GM18951 (cell line): ENCODE results near the gene DLL4.

Source experiments
- POLR2A ChIP-seq: IDR thresholded peaks from 4 replicates; pipeline ENCODE4 v1.6.1; 2011; ENCODE audit warnings: mild to moderate bottlenecking; ENCODE audit not compliant: insufficient read length, insufficient read depth; ENCODE audit errors: extremely low read depth
- in situ Hi-C: fragments of 300-500 bp; cut with MboI; formaldehyde crosslinking; loops from one replicate; pipeline ENCODE4 v1.12.0; 2022; ENCODE audit warnings: low sequenced_read_pairs, mixed read lengths, inconsistent platforms; ENCODE audit not compliant: unreplicated experiment

Gene DLL4

DNA sequence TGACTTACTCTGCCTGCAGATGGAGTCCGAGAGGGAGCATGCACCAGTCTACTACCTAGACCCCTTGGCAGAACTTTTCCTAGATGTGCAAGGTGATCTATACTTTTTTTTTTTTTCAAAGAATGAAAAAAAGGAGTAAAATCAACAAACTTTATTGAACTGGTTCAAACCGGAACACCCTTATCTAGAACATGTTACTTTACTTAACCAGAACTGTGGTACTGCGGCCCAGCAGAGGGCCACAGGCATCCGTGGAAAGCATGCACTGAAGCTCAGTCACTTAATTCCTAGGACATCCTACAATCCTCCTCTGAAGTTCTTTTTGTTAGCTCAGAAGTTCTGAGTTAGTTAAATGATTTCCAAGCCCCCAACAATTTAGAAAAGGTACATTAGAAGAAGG, 45.7 kb downstream of the DLL4 start:
- in situ Hi-C loops = no loop called here
- no peak for TF ChIP-seq POLR2A

GRCh38 chr15:40976819-40977218, 47.7 kb downstream of the DLL4 start:
- in situ Hi-C loops = no loop called here
- TF ChIP-seq POLR2A = no peak

GRCh38 chr15:40978141-40978540, 49.0 kb downstream of the DLL4 start:
- TF ChIP-seq POLR2A = no peak
- in situ Hi-C loops = no loop called here

DNA sequence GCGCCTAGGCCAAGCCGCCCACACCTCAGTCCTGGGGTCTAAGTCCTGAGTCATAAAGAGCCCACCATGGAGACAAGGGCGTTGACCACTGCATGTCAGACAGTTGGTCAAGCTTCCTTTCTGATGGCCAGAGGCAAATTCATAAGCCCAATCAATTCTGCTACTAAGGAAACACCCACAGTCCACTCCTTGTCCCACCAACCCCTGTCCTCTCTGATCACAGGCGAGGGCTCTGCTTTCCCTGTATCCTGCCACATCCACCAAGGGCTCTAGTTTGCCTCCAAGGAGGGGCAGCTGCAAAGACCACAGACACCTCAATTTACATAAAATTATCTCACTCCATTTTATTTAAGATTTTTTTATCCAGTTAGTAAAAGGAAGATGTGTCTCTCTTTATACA, 49.4 kb downstream of the DLL4 start:
- in situ Hi-C loops = no loop called here
- no peak for TF ChIP-seq POLR2A

DNA sequence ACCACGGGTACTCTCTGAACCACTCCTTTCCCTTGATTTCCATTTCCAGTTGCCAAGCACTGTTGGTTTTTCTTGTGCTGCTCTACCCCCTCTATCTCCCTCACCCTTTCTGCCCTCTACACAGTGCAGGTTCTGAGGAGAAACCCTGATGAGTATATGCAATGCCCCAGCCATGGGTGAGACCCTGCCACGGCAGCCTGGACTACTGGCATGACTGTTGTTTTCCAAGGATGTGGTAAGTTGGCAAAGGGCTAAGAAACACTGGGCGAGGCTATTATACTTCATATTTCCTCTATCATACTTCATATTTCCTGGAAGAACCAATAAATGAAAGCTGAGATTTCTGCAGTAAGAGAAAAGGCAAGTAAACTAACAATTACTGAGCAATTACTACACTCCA, 52.0 kb downstream of the DLL4 start:
- in situ Hi-C loops = no loop called here
- no peak for TF ChIP-seq POLR2A

DNA sequence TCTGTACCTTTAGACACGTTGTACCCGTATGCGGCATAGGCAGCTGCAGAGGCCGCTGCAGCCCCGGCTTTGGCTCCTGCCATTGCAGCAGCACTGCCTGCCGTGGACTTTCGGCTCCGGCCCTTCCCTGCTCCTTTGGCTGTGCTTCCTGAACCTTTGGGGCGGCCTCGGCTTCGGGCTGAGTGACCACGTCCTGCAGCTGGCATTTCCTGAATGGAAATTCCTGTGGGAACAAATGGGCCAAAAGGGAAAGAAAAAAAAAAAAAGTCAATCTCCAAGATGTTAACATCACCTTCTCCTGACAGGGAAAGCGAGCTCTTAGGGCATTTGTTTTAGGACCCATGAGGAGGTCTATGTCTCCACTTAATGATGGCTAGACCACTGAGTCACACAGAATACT, 53.7 kb downstream of the DLL4 start:
- TF ChIP-seq POLR2A = no peak
- in situ Hi-C loops = no loop called here

- TF ChIP-seq POLR2A = no peak
- in situ Hi-C loops = no loop called here
Measured at GRCh38 chr15:40984406-40984805, 55.3 kb downstream of the DLL4 start.

DNA sequence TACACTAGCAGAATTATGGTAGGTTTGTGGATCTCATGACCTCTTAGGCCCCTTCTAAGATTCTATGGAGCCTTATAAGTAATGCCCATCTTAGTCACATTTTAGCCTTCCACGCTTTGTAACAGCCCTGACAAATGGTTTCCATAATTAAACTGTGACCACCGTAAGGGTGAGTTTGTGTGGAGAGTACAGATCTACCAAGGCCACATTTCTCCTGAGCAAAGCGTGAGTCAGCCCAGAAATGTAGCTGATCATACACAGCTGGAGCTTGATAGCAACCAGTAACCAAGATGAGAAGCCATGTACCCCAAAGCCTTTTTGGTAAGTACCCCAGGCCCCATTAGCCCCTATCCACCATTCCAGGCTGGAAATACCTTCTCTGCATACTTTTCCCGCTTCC, 55.8 kb downstream of the DLL4 start:
- in situ Hi-C loops = no loop called here
- TF ChIP-seq POLR2A = no peak

DNA sequence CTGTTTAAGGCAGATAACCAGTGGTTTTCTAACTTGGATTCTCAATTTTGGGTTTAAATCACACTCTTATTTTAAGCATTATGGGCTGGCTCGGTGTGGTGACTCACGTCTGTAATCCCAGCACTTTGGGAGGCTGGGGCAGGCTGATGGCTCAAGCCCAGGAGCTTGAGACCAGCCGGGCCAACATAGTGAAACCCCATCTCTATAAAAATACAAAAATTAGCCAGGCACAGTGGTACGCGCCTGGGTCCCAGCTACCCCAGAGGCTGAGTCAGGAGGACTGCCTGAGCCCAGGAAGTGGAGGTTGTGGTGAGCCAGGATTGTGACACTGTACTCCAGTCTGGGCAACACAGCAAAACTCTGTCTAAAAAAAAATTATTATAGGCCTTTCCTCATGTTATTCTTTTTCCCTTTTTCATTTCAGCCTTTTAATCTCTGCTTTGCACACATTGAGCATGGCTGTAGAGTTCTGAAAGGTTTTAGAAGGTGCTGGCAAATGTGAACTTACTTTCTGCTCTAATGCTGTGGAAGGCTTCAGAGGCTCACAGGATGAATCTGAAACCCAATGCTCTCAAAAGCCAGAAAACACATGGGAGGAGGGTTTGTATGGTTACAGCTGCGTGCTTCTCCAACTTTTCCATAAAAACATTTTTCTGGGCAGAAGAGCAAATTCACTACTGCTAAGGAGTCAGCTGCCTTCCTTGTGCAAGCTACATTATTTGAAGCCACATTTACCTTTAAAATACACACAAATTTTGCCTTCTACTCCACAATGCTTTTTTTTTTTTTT, 56.6 kb downstream of the DLL4 start:
- in situ Hi-C loops = no loop called here
- TF ChIP-seq POLR2A = no peak

DNA sequence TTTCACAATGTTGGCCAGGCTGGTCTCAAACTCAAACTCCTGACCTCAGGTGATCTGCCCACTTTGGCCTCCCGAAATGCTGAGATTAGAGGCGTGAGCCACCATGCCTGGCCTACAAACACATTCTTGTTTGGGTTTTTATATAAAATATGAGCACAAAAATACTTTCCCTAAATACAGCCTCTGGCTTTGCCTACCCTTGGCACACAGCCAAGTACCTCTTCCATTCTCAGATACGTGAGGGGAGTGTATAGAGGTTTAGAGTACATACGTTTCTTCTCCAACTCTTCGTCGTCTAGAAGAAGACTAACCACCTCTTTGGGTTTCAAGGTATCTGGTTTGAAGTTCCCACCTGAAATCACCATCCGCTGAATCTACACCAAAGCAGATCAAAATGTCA, 57.7 kb downstream of the DLL4 start:
- no peak for TF ChIP-seq POLR2A
- in situ Hi-C loops = no loop called here

DNA sequence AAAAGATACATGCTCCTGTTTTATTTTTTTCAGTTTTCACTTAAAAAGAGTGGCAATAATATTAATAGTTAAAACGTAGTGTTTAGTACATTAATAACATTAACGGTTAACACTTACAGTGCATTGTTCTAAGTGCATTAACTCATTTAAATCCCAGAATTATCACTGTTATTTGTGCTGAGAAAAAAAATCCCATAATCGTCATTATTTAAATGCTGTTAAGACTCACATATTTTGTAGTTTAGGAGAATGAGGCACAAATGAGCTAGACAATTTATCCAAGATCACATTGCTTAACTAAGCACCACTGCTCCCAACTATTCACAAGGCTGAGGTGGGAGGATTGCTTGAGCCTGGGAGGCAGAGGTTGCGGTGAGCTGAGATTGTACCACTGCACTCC, 59.0 kb downstream of the DLL4 start:
- in situ Hi-C loops = no loop called here

More for the DNA sequence above, 59.0 kb downstream of the DLL4 start:
- no peak for TF ChIP-seq POLR2A
